DMS 273 (cell line): ENCODE data around the gene GJD4.

Source experiments
- DNase-seq: peaks from one replicate; lab custom pipeline; 2025; ENCODE audit not compliant: unreplicated experiment; lab: John Stamatoyannopoulos, UW

The GJD4 gene, protein sequence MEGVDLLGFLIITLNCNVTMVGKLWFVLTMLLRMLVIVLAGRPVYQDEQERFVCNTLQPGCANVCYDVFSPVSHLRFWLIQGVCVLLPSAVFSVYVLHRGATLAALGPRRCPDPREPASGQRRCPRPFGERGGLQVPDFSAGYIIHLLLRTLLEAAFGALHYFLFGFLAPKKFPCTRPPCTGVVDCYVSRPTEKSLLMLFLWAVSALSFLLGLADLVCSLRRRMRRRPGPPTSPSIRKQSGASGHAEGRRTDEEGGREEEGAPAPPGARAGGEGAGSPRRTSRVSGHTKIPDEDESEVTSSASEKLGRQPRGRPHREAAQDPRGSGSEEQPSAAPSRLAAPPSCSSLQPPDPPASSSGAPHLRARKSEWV

GRCh38 chr10:35605191-35605590 is at the start of gene GJD4:
GJD4 (plus strand) TSS chr10:35605341; CDS start chr10:35605568, 227 bp downstream.
- no peak for DNase-seq

DNA sequence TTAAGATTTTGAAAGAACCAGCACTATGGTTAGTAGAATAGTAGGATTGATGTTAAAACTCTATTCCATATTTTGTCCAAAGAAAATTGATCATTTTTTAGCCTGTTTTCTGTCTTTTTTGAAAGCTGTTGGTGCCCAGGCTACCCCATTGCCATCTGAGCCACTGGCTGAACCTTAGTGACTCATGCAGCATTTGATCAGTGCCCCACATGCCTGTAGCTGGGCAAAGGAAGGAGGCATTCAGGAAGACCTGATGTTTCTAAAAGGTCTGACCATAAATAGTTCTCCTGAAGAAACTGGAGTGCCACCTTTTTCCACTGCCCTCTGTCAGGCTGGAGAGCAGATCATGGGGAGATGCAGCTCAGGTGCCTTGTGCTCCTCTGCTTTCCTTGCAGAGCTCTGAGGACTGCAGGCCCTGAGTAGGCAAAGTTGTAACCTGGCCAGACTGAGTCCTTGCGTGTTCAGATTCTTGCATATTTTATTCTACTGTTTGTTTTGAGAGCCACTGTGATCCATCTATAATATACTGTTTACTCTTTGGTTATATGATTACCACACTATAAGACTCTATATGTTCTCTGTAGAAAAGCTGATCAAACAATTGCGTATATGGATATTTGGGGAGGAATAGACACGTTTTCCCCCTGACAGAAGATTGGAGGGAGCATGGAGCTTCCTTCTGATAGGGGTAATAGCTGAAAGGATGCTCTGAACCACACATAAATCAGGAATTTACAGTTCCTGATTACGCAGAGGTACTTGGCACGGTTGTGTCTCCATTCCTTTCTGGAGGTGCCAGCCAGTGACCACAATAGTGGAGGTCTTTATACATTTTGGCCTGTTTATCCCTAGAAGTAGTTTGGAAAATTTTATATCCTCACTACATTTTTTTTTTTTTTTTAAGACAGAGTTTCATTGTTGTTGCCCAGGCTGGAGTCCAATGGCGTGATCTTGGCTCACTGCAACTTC is 48.9 kb upstream of the GJD4 start:
- DNase-seq: no peak

DNA sequence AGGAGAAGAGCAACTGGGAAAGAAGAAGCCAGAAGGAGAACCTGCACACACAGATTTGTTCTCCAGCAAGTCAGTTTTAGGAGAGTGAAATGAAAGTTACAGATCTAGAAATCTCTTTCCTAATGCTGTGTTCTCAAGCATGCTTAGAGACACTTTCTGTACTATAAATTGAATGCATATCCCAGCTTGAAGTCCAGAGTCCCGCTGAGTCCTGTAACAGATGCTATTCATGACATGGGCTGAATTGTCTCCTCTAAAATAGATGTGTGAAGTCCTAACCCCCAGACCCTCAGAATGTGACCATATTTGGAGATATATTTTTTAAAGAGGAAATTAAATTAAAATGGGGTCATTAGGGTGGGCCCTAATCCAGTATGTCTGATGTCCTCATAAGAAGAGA is 46.9 kb upstream of the GJD4 start:
- no peak for DNase-seq

DNA sequence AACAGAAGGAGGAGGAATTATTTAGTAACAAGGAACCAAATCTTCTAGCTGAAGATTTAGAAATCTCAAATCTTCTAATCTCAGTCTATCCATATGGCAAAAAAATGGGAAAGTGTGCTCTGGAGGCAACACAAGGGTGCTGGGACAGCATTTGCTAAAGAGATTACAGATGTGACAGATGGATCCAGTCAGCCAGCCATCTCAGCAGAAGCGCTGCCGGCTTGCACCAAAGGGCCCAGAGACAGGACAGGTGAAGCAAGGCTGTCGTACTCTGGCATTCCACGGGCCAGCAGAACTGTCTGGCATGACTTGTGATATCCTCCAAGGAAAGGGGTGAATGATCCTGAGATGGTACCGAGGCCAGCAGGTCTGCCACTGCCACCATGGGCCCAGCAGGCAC is 45.7 kb upstream of the GJD4 start:
- DNase-seq: no peak

- DNase-seq: no peak
These were observed 43.4 kb upstream of the GJD4 start for GRCh38 chr10:35561715-35562114.

- DNase-seq: no peak
These were observed 42.7 kb upstream of the GJD4 start for GRCh38 chr10:35562427-35562826.

- peak; percentile 86 for DNase-seq
These were observed 41.8 kb upstream of the GJD4 start for GRCh38 chr10:35563261-35563891.

DNA sequence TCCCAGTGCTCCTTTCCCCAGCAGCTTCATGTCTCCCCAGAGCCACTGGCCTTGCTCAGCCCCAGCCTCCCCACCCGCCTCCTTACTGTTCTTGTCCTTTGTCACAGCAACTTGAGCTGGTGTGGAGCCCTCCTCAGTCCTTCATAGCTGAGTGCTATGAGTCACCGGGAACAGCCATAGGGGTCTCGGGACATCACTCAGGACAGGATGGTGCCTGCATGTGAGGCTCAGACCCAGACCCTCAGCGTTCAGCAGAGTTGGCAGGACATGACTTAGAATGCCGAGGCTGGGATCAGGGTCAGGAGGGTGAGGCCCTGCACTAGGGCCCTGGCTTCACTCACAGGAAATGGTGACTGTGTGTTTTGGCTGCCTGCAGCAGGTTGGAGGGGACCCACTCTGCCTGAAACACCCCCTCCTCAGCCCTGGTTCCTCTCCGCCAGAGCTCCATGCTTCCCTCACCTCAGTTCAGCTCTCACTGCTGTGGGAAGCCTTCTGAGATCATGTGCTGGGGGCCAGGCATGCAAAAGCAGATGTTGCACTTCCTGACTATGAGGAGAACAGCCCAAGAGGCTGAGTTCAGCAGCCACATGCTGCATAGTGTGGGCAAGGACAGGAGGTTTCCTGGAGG is 40.7 kb upstream of the GJD4 start:
- DNase-seq: no peak

DNA sequence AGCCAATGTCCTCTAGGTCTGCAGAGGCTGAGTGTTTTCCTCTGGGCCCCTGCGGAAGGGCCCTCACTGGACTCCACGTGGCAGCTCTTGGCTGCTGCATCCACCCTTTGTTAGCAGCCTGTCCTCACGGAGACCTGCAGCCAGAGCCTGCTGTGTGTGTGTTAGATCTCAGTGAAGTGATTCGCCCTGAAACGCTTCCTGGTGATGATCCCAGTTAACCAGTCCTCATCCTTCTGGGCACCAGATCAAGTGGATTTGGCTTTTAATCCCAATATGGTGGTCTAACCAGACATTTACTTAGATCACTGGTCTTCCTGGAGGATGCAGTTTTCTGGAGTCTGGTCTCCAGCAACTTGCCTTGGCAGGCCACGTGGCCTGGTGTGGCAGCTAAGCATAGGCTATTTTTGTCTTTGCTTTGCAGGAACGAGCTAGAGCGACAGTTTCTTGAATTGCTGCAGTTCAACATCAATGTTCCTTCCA is 39.5 kb upstream of the GJD4 start:
- no peak for DNase-seq

DNA sequence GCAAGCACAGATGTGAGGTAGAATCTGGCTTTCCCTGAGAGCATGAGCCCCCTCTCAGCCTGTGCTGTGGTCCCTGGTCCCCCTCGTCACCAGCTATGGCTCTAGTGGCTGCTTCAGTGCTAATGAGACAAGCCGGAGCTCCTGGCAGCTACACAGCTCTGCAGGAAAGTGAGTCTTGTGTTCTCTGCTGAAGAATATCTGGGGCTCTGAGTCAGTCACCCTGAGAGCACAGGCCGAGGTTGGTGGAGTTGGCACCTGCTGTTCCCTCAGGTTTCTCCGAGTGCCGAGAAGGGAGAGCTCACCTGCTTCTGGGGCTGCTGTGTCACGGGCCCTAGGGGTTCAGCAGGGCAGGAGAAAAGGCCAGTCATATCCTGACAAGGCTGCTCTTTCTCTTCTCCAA is 37.2 kb upstream of the GJD4 start:
- DNase-seq: no peak

- no peak for DNase-seq
These were observed 36.6 kb upstream of the GJD4 start for GRCh38 chr10:35568483-35569015.

DNA sequence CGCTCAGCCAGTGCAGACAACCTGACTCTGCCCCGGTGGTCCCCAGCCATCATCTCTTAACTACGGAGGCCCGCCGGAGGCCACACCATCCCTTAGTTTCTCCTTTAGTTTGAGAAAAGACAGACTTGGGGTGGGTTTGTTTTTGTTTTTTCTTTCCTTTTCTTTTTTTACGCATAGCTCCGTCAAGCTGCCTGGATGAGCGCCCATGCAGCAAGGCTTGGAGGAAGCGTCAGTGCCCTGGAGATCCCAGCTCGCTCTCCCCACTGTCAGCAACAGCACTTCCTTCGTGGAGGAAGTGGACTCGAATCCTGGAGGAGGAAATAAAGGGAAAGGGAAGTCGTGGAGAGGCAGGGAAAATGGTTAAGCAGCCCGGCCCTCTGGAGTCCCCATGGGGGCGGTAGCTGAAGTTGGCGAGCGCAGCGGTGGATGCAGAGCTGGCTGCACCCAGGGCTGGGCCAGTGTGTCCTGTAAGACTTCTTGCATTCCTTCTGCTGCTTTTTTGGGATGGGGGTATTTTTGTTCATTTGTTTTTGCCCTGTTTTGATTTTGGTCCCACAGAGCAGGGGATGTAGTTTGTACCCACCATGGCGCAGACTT is 35.9 kb upstream of the GJD4 start:
- DNase-seq: no peak

DNA sequence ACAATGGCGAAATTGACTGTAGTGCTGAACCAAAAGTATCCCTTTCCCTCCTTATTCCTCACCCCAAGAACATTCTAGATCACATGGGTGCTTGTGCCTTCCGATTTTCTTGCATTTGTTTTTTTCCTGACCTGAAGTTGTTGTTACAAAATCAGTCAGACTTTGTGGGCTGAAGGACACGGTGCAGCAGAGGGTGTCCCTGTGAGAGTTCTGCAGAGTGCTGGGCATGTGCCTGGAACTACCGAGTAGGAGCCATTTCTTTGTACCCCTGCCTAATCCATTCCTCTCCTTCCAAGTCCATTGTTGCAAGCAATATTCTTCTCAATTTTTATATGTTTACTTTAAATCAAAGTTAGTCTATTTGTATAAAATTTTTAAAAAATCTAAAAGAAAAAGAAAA is 35.3 kb upstream of the GJD4 start:
- DNase-seq: no peak

- DNase-seq: no peak
These were observed 34.7 kb upstream of the GJD4 start for GRCh38 chr10:35570397-35570796.

DNA sequence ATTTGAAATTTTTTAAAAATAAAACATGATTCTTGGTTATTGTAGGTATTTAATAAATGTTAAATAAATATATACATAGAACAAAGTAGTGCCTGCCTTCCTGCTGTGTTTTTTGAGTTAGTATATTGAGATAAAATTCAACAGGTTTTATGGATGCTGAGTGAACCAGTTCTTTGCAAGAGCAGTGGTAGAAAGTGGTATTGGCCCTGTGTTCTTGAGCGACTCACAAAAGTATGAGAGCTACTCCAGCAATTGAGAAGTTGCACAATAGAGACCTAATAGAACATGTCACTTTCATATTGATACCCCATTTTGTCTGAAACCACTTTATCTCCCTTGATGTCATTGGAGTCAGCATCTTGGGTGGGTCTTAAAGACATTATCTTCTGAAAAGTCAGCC is 32.6 kb upstream of the GJD4 start:
- no peak for DNase-seq

DNA sequence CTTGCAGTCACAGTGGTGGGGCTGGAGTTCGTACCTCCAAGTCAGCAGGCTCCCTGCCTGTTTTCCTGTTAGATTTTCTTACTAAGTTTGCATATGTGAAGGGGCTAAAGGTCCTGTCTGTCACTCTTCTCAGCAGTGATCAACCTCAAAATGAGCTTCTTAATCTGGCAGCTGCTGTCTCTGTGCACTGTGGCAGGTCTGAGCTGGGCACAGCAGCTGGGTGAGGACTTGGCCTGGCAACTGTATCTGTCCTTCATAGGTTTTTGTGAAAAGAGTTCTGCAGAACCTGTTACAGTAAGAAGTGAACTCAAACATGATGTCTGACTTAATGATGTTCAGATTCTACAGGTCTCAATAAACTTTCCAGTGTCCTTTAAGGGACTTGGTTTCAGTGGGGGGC is 31.3 kb upstream of the GJD4 start:
- no peak for DNase-seq

DNA sequence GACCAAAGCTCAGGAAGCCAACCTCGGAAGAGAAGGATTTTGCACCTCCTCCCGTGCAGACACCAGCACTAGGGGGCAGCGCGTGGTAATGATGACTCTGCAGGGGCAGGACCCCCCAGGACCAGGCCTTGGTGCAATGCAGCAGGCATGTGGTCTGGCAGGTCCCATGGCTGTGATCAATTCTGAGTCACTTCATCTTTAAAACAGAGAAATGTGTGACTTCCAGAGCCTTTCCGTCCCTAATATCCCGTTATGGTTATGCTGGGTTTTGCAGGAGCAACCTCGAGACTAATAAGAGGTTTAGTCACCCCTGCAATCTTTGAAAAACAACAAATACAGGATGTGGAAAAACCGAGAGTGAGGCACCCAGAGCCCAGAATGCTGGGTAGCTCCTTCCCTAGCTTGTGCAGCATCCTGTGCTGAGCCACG is 30.2 kb upstream of the GJD4 start:
- no peak for DNase-seq

- no peak for DNase-seq
These were observed 29.5 kb upstream of the GJD4 start for GRCh38 chr10:35575640-35576039.

GRCh38 chr10:35576730-35577129 is 28.4 kb upstream of the GJD4 start:
- DNase-seq: no peak

- peak; percentile 34 for DNase-seq
These were observed 27.1 kb upstream of the GJD4 start for GRCh38 chr10:35577926-35578617.
